HEK293 (cell line): Measurements from ENCODE around the gene IL17RB.

Experiments used
- CTCF ChIA-PET: fragments of 350-600 bp; formaldehyde crosslinking; extraction: SDS; loops from one replicate; lab custom pipeline; 2021; ENCODE audit warnings: antibody characterized with exemption; lab: Yijun Ruan, JAX
- POLR2A ChIA-PET: fragments of 300-600 bp; formaldehyde crosslinking; extraction: SDS; loops from one replicate; lab custom pipeline; 2020; ENCODE audit warnings: antibody characterized with exemption, inconsistent platforms; lab: Yijun Ruan, JAX
- H3K27ac ChIP-seq: fragments of 200-500 bp; sonication (Bioruptor generic); 2 replicates; pipeline ENCODE4 v1.5.1; 2014; ENCODE audit warnings: low read depth, low read length, control low read depth, inconsistent platforms; ENCODE audit errors: extremely low read depth
- H3K36me3 ChIP-seq, 2 experiments: fragments of 200-500 bp in 1 of 2; sonication (Bioruptor generic) in 1 of 2; 1 replicate in 1 of 2; 2 replicates in 1 of 2; pipeline ENCODE4 v1.5.1; 2014 to 2017; ENCODE audit warnings: inconsistent platforms in 2 of 2, low read length in 2 of 2; ENCODE audit not compliant: control insufficient read depth in 2 of 2, insufficient read depth in 1 of 2
- H3K4me1 ChIP-seq: fragments of 200-500 bp; sonication (Bioruptor generic); 2 replicates; pipeline ENCODE4 v1.5.1; 2014; ENCODE audit warnings: mild to moderate bottlenecking, low read length, inconsistent platforms; ENCODE audit not compliant: control insufficient read depth, insufficient read depth
- H3K4me3 ChIP-seq: 2 replicates; pipeline ENCODE4 v1.5.1; 2011; ENCODE audit warnings: low read depth, mild to moderate bottlenecking, control low read depth, low read length, moderate library complexity
- H3K9me3 ChIP-seq: fragments of 200-500 bp; sonication (Bioruptor generic); 2 replicates; pipeline ENCODE4 v1.5.1; 2014; ENCODE audit warnings: low read depth, low read length, inconsistent platforms; ENCODE audit not compliant: control insufficient read depth, insufficient read depth
- ATF2 ChIP-seq: fragments of 450-650 bp; formaldehyde crosslinking; IDR thresholded peaks from 2 replicates; pipeline ENCODE4 v1.5.1; 2016; ENCODE audit warnings: missing biosample characterization, missing genetic modification characterization, low read depth
- CTCF ChIP-seq: fragments of 450-650 bp; formaldehyde crosslinking; IDR thresholded peaks from 2 replicates; pipeline ENCODE4 v1.5.1; 2016; ENCODE audit warnings: missing biosample characterization, missing genetic modification characterization
- EGR2 ChIP-seq: fragments of 450-650 bp; formaldehyde crosslinking; IDR thresholded peaks from 2 replicates; pipeline ENCODE4 v1.5.1; 2016; ENCODE audit warnings: low read depth, missing biosample characterization, missing genetic modification characterization
- GLIS2 ChIP-seq: fragments of 450-650 bp; formaldehyde crosslinking; IDR thresholded peaks from 2 replicates; pipeline ENCODE4 v1.5.1; 2016; ENCODE audit warnings: missing biosample characterization, missing genetic modification characterization
- IKZF3 ChIP-seq: fragments of 450-650 bp; IDR thresholded peaks from 2 replicates; pipeline ENCODE4 v1.5.0; 2018; ENCODE audit warnings: missing biosample characterization, mild to moderate bottlenecking, missing genetic modification characterization, moderate library complexity
- KLF9 ChIP-seq: fragments of 450-650 bp; formaldehyde crosslinking; IDR thresholded peaks from 2 replicates; pipeline ENCODE4 v1.5.1; 2016; ENCODE audit warnings: missing biosample characterization, missing genetic modification characterization, low read depth
- PRDM10 ChIP-seq: fragments of 450-650 bp; formaldehyde crosslinking; IDR thresholded peaks from 2 replicates; pipeline ENCODE4 v1.5.1; 2016; ENCODE audit warnings: missing biosample characterization, missing genetic modification characterization
- YY2 ChIP-seq: fragments of 450-650 bp; formaldehyde crosslinking; IDR thresholded peaks from 2 replicates; pipeline ENCODE4 v1.5.1; 2016; ENCODE audit warnings: missing biosample characterization, missing genetic modification characterization
- ZBTB1 ChIP-seq: fragments of 450-650 bp; formaldehyde crosslinking; IDR thresholded peaks from 2 replicates; pipeline ENCODE4 v1.5.1; 2016; ENCODE audit warnings: missing biosample characterization, missing genetic modification characterization
- ZBTB10 ChIP-seq: fragments of 450-650 bp; formaldehyde crosslinking; IDR thresholded peaks from 2 replicates; pipeline ENCODE4 v1.5.1; 2016; ENCODE audit warnings: missing biosample characterization, missing genetic modification characterization
- ZFHX2 ChIP-seq: fragments of 450-650 bp; formaldehyde crosslinking; conservative IDR thresholded peaks from 2 replicates; pipeline ENCODE4 v1.5.1; 2016; ENCODE audit warnings: missing biosample characterization, missing genetic modification characterization
- ZNF175 ChIP-seq: fragments of 450-650 bp; formaldehyde crosslinking; IDR thresholded peaks from 2 replicates; pipeline ENCODE4 v1.5.1; 2016; ENCODE audit warnings: missing biosample characterization, missing genetic modification characterization
- ZNF350 ChIP-seq: fragments of 450-650 bp; formaldehyde crosslinking; IDR thresholded peaks from 2 replicates; pipeline ENCODE4 v1.5.0; 2017; ENCODE audit warnings: missing biosample characterization, mild to moderate bottlenecking, missing genetic modification characterization
- ZNF48 ChIP-seq: fragments of 450-650 bp; formaldehyde crosslinking; IDR thresholded peaks from 2 replicates; pipeline ENCODE4 v1.5.1; 2016; ENCODE audit warnings: missing biosample characterization, missing genetic modification characterization
- ZNF623 ChIP-seq: fragments of 450-650 bp; formaldehyde crosslinking; IDR thresholded peaks from 2 replicates; pipeline ENCODE4 v1.5.1; 2016; ENCODE audit warnings: missing biosample characterization, missing genetic modification characterization
- ZNF626 ChIP-seq: fragments of 450-650 bp; sonication (Bioruptor Pico); formaldehyde crosslinking; IDR thresholded peaks from 2 replicates; pipeline ENCODE4 v1.5.1; 2018; ENCODE audit warnings: missing biosample characterization, missing genetic modification characterization, inconsistent platforms
- ZNF768 ChIP-seq: fragments of 450-650 bp; formaldehyde crosslinking; IDR thresholded peaks from 2 replicates; pipeline ENCODE4 v1.5.1; 2018; ENCODE audit warnings: missing biosample characterization, mild to moderate bottlenecking, missing genetic modification characterization
- ZXDB ChIP-seq: fragments of 450-650 bp; formaldehyde crosslinking; IDR thresholded peaks from 2 replicates; pipeline ENCODE4 v1.5.1; 2016; ENCODE audit warnings: missing biosample characterization, missing genetic modification characterization

Gene IL17RB

GRCh38 chr3:53805463-53806159, 40.8 kb upstream of the IL17RB start:
- ChIA-PET POLR2A (no interaction called here), CTCF (no interaction called here)

GRCh38 chr3:53806182-53807116, 39.9 kb upstream of the IL17RB start:
- Histone ChIP-seq H3K36me3 (no peaks in the 10 kb centered on the region), H3K9me3 (no peaks in the 10 kb centered on the region), H3K4me1 (no peaks in the 10 kb centered on the region), H3K4me3 (no peak overlapping the region), H3K27ac (no peak overlapping the region)
- CTCF ChIA-PET: no interaction called here
- POLR2A ChIA-PET: no interaction called here
- no peak for TF ChIP-seq GLIS2 (tag by site-specific recombination)
- TF ChIP-seq ZFHX2 (tag by site-specific recombination): peak; percentile 10
- no peak for TF ChIP-seq KLF9 (tag by site-specific recombination)
- TF ChIP-seq ZNF626 (tag by site-specific recombination): no peak
- peak; percentile 4; the same call in 1 of the 2 replicates for TF ChIP-seq EGR2 (tag by site-specific recombination)
- TF ChIP-seq, all 188 proteins: peak for 2

More at GRCh38 chr3:53805463-53806159, 40.8 kb upstream of the IL17RB start:
- H3K4me1 ChIP-seq: no peaks in the 10 kb centered on the region
- no peak overlapping the region for H3K4me3 ChIP-seq
- no peaks in the 10 kb centered on the region for H3K9me3 ChIP-seq
- no peak overlapping the region for H3K27ac ChIP-seq
- no peak for TF ChIP-seq PRDM10 (tag by site-specific recombination)
- TF ChIP-seq EGR2 (tag by site-specific recombination): peak; percentile 96
- no peak for TF ChIP-seq ATF2
- TF ChIP-seq ZNF350 (tag by site-specific recombination): no peak
- peak; percentile 92 for TF ChIP-seq ZFHX2 (tag by site-specific recombination)
- no peaks in the 10 kb centered on the region for H3K36me3 ChIP-seq

GRCh38 chr3:53807117-53807810, 39.1 kb upstream of the IL17RB start:
- ChIA-PET CTCF (no interaction called here), POLR2A (no interaction called here)
- Histone ChIP-seq H3K36me3 (no peaks in the 10 kb centered on the region), H3K9me3 (no peaks in the 10 kb centered on the region), H3K4me3 (no peak overlapping the region), H3K27ac (no peak overlapping the region), H3K4me1 (no peaks in the 10 kb centered on the region)
- TF ChIP-seq IKZF3 (tag by site-specific recombination) (no peak), ZNF623 (no peak), ZBTB10 (tag by site-specific recombination) (no peak), YY2 (tag by site-specific recombination) (no peak), ZNF768 (tag by site-specific recombination) (no peak), ZNF175 (no peak), ZNF48 (tag by site-specific recombination) (no peak), ZXDB (no peak), ZBTB1 (tag by site-specific recombination) (no peak), CTCF (tag by site-specific recombination) (no peak)
